NT2/D1 (cell line): Measurements from ENCODE around the gene RNASE2.

ENCODE experiments used
- SUZ12 ChIP-seq: IDR thresholded peaks from 2 replicates; pipeline ENCODE4 v1.6.1; 2011; ENCODE audit not compliant: insufficient read length, insufficient read depth; ENCODE audit errors: extremely low read depth
- ZNF274 ChIP-seq: IDR thresholded peaks from 2 replicates; pipeline ENCODE4 v1.6.1; 2011; ENCODE audit warnings: mild to moderate bottlenecking, low read depth, low read length

- no peak for TF ChIP-seq ZNF274
- no peak for TF ChIP-seq SUZ12
These were observed 19.8 kb upstream of the RNASE2 start for GRCh38 chr14:20935303-20935984.
